ENCODE results near the gene ADCY2.

- TF ChIP-seq YY1 (IDR thresholded peaks at IDR 0.05; ENCODE audit: insufficient read depth, insufficient read length) (no peak), ZNF274 (IDR thresholded peaks at IDR 0.05; ENCODE audit: low read depth, low read length) (no peak)
These were observed 26.6 kb downstream of the ADCY2 start for GRCh38 chr5:7422316-7423106.
